Testis (tissue), 2 donors: Measurements from ENCODE around the gene ITGA11.

ENCODE experiments used
- CTCF ChIP-seq, 3 experiments: fragments of 450-650 bp in 2 of 3; fragments of 200-600 bp in 1 of 3; sonication (generic) in 1 of 3; IDR thresholded peaks; one replicate each; pipeline ENCODE4 v1.5.1; 2016 to 2019; ENCODE audit warnings: antibody characterized with exemption in 3 of 3, mild to moderate bottlenecking in 2 of 3, moderate library complexity in 1 of 3
- POLR2A ChIP-seq: fragments of 450-650 bp; IDR thresholded peaks from one replicate; pipeline ENCODE4 v1.6.1; 2017; ENCODE audit warnings: antibody characterized with exemption, mild to moderate bottlenecking, moderate library complexity

- TF ChIP-seq CTCF (IDR thresholded peaks at IDR 0.05): no peak
- no peak for TF ChIP-seq POLR2A
These were observed 103.5 kb downstream of the ITGA11 start for GRCh38 chr15:68328443-68328842.
